ENCODE data around the gene AGPS.
"Not testable (repeated sequence)": the region's sequence is repeated elsewhere in the genome, so short reads cannot be mapped to it uniquely, and the experiment has no call there.

Gene AGPS

DNA sequence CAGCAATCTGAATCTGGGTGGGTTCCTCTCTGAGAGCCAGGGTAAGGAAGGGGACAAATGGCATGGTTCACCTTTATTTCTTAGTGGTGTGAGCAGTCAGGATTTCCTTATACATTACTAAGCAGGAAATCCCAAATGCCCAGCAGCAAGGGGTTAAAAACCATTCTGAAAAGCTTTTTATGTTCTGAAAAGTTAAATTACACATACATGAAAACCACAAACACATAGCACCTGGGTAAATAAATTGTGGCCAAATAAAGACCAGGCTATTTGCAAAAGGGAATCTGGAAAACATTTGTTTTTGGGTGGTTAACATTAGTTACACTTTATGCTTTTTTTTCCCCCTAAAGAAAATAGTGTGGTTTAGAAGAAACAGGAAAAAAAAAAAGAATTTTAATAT lies 156.1 kb downstream of the AGPS start:
- H3K27ac ChIP-seq, result no peak overlapping the region
- TF ChIP-seq, protein P1, sequence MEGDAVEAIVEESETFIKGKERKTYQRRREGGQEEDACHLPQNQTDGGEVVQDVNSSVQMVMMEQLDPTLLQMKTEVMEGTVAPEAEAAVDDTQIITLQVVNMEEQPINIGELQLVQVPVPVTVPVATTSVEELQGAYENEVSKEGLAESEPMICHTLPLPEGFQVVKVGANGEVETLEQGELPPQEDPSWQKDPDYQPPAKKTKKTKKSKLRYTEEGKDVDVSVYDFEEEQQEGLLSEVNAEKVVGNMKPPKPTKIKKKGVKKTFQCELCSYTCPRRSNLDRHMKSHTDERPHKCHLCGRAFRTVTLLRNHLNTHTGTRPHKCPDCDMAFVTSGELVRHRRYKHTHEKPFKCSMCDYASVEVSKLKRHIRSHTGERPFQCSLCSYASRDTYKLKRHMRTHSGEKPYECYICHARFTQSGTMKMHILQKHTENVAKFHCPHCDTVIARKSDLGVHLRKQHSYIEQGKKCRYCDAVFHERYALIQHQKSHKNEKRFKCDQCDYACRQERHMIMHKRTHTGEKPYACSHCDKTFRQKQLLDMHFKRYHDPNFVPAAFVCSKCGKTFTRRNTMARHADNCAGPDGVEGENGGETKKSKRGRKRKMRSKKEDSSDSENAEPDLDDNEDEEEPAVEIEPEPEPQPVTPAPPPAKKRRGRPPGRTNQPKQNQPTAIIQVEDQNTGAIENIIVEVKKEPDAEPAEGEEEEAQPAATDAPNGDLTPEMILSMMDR (IDR thresholded peaks at IDR 0.05), result no peak
- no peak for TF ChIP-seq ZFX (IDR thresholded peaks at IDR 0.05; ENCODE audit: borderline replicate concordance)

DNA sequence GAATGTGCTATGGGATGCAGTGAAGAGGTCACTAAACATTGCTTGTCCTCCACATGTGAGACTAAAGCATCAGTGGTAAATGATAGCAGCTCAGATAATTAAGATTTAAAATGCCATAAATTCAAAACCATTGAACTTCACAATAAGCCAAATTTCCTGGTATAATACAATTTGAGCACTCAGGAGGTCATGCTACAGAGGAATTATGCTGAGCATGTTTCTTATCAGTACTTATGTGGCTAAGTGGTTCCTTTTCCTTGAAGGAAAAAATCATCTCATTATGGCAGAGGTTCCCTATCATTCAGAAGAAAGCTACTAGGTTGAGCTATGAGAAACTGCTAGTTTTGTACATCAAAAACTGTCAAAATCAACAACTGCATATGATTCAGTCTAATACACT lies 156.6 kb downstream of the AGPS start:
- H3K27ac ChIP-seq, result no peak overlapping the region
- TF ChIP-seq, protein P1 (IDR thresholded peaks at IDR 0.05), result no peak
- no peak for TF ChIP-seq ZFX (IDR thresholded peaks at IDR 0.05; ENCODE audit: borderline replicate concordance)

DNA sequence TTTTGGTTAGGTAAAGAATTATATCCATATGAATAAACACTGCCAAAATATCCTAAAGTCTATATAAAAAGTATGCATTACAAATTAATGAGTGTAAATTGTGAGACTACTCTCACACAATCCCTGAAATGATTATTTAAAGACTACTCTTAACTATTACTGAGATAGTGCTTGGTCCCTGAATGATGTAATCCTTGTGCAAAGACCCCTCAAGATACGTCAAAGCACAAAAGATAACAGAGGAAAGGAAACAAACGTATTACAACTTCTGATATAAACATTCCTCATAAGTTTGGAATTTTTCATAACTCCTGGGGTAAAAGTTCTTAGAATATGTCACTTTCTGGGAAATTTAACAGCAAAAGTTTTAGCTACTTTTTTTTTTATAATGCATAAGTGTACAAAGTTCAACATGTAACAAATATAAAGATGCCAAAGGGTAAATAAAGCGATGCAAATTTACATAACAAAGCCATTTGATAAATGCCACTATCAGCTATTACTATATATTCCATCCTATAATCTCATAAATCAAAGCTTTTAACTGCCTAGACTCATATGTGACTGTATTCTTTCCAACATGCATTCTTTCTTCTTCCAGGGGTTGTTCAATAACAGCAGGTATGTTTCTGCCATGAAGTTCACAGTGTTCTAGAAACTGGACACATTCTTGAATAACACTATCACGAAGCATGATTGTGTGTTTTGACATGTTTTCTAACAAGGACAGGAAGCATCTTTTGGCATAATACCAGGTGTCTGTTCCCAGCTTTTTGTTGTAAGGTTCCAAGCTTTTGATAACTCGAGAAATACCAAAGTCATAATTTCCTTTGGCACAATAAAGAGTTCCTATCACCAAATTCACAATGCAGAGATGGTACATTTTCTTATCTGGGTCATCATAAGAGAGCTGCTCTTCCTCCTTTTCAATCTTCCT lies 158.0 kb downstream of the AGPS start:
- H3K27ac ChIP-seq, result no peak overlapping the region
- no peak for TF ChIP-seq ZFX (IDR thresholded peaks at IDR 0.05; ENCODE audit: borderline replicate concordance)
- TF ChIP-seq, protein P1 (IDR thresholded peaks at IDR 0.05), result no peak

DNA sequence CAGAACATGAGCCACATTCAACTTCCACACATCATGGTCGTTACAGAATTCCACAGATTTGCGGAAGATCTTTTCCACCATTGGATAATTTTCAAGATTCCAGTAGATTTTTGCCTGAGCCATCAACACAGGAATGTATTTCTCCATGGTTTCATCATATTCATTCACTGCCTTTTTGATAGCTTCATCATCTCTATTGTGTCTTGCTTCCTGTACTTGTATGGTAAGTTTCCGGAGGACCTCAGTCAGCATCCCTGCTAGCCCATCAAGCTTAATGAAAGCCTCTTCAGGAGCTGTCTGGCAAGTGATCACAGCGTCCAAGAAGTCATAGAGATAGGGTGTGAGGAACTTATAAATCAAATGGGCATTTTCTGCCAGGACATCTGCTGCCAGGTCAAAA lies 158.8 kb downstream of the AGPS start:
- not testable (repeated sequence) for H3K27ac ChIP-seq

GRCh38 chr2:177551989-177552421 lies 159.4 kb downstream of the AGPS start:
- no peak for TF ChIP-seq ZFX (IDR thresholded peaks at IDR 0.05; ENCODE audit: borderline replicate concordance)
- TF ChIP-seq, protein P1 (IDR thresholded peaks at IDR 0.05), result no peak
- peak overlapping the region; percentile 77 for H3K27ac ChIP-seq

GRCh38 chr2:177552422-177553175 lies 160.0 kb downstream of the AGPS start:
- H3K27ac ChIP-seq, result peak overlapping the region; percentile 77
- no peak for TF ChIP-seq ZFX (IDR thresholded peaks at IDR 0.05; ENCODE audit: borderline replicate concordance)
- TF ChIP-seq, protein P1 (IDR thresholded peaks at IDR 0.05), result no peak

DNA sequence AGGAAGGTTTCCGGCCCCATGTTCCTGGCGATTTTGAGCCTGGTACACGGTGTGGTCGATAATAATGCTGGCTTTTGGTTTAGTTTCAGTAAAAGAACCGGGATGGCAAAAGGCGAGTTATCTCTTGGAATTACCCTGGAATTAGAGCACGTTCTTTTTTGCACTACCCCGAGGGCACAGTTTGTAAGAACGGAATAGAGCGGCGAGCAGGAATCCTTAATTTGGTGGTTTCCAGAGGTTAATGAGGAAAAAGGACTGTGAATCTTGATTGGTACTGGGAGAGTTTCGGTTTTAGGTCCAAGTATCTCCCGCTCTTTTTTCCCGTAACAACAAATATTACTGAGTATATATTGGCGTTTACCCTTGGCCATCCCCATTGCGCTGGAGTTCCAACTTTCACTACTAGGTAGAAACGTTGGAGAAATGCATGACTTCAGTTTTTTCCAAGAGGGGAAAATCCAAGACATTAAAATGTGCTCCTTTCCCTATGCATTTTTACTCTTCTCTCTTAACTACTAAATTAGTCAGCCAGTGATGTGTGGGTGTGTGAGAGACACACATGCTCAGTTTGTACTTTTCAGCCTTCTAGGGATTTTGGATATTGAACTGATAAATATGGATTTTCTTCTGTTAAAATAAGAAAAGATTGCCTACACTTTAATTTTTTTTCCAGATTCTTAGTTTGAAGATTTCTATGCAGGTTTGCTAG lies 160.8 kb downstream of the AGPS start:
- peak overlapping the region; percentile 77 for H3K27ac ChIP-seq
- TF ChIP-seq, protein P1 (IDR thresholded peaks at IDR 0.05), result no peak
- TF ChIP-seq ZFX (IDR thresholded peaks at IDR 0.05; ENCODE audit: borderline replicate concordance), result no peak

Measured in 22Rv1 (cell line).